ENCODE measurements around the gene RREB1. TPM values are rescaled to one million over a fixed set of nuclear protein-coding genes. Genes with fewer than 3 reads are reported as not detected.

The RREB1 gene
- total and polyA plus RNA-seq, 2 donors (not counting 3 experiments of a cell fraction or from before 2014, with no cell fraction given): 3.7 to 33.0 TPM

- dilution Hi-C loops (cut with MboI; ENCODE audit: extremely low pct_ligation_motif_present, low sequenced_read_pairs) (no loop called here), intact Hi-C loops (cut with micrococcal nuclease) (no loop called here)
- H3K79me2 ChIP-seq (ENCODE audit: control insufficient read depth, insufficient read depth, low read length): no peaks in the 10 kb centered on the region
- H3K27me3 ChIP-seq (ENCODE audit: control insufficient read depth in 2 of 2, insufficient read depth in 2 of 2, low read length in 2 of 2): no peaks in the 10 kb centered on the region
- H2AFZ ChIP-seq (ENCODE audit: low read depth, low read length): no peak overlapping the region
- H3K27ac ChIP-seq (ENCODE audit: insufficient read depth, low read depth, low read length): no peak overlapping the region
- ChIA-PET CTCF (interaction anchor here (1.0 kb wide), 1 partner anchor 35 kb away, joined by 4 read pairs; no protein-coding TSS in a partner anchor), POLR2A (no interaction called here)
- H3K9me3 ChIP-seq (replicated peaks; ENCODE audit: control insufficient read depth, insufficient read depth, low read length): no peaks in the 10 kb centered on the region
- no peak for TF ChIP-seq MYC (IDR thresholded peaks at IDR 0.05; ENCODE audit: low read depth, low read length)
- TF ChIP-seq POLR2A (IDR thresholded peaks at IDR 0.05; ENCODE audit: low read depth, low read length): no peak
- TF ChIP-seq JUN (IDR thresholded peaks at IDR 0.05; ENCODE audit: borderline replicate concordance, insufficient read depth, insufficient read length, low read depth): no peak
- no peak for TF ChIP-seq MAX (IDR thresholded peaks at IDR 0.05; ENCODE audit: insufficient read depth, insufficient read length)
- TF ChIP-seq POLR2AphosphoS5 (IDR thresholded peaks at IDR 0.05; ENCODE audit: insufficient read depth, low read depth, low read length): no peak
- no peak for TF ChIP-seq FOS (IDR thresholded peaks at IDR 0.05; ENCODE audit: borderline replicate concordance, insufficient read depth, low read length)
- no peak for TF ChIP-seq GATA2 (IDR thresholded peaks at IDR 0.05; ENCODE audit: insufficient read depth, insufficient read length, low read depth, low read length)
- TF ChIP-seq EZH2 (IDR thresholded peaks at IDR 0.05; ENCODE audit: borderline replicate concordance, low read depth, low read length, severe bottlenecking): no peak
- no peak for TF ChIP-seq CTCF (IDR thresholded peaks at IDR 0.05; ENCODE audit: extremely low read depth in 1 of 2, insufficient read depth in 1 of 2, low read depth in 1 of 2, low read length in 2 of 2)
- no peaks in the 10 kb centered on the region for H4K20me1 ChIP-seq (replicated peaks; ENCODE audit: control insufficient read depth, extremely low read depth, insufficient read depth, low read length)
- no peak for FAIRE-seq
- no peak overlapping the region for H3K4me3 ChIP-seq (replicated peaks in 1 of 3; ENCODE audit: insufficient read depth in 1 of 3, low read depth in 1 of 3, low read length in 3 of 3)
- no peak overlapping the region for H3K4me2 ChIP-seq (ENCODE audit: insufficient read depth, low read length)
- no TSS peak for BruUV-seq (replicated peaks)
- no peaks in the 10 kb centered on the region for H3K9me1 ChIP-seq (replicated peaks; ENCODE audit: control insufficient read depth, extremely low read depth, insufficient read depth, low read length)
- DNase-seq (ENCODE audit: low read depth, low spot score): no peak
- no peak overlapping the region for H3K9ac ChIP-seq (replicated peaks; ENCODE audit: extremely low read depth, insufficient read depth, low read length)
- H3K36me3 ChIP-seq (ENCODE audit: control insufficient read depth in 2 of 2, extremely low read depth in 1 of 2, insufficient read depth in 2 of 2, low read length in 2 of 2): peaks cover 4 to 18% of the 10 kb centered on the region in 2 experiments
- H3K4me1 ChIP-seq (ENCODE audit: control insufficient read depth, extremely low read depth, insufficient read depth, low read length): no peaks in the 10 kb centered on the region
These were observed 94.2 kb downstream of the RREB1 start for GRCh38 chr6:7201732-7202541.

All from endothelial cell of umbilical vein (primary cell).